ENCODE measurements around the gene F2RL3.
"Not testable (repeated sequence)": the region's sequence is repeated elsewhere in the genome, so short reads cannot be mapped to it uniquely, and the experiment has no call there.

The F2RL3 gene

DNA sequence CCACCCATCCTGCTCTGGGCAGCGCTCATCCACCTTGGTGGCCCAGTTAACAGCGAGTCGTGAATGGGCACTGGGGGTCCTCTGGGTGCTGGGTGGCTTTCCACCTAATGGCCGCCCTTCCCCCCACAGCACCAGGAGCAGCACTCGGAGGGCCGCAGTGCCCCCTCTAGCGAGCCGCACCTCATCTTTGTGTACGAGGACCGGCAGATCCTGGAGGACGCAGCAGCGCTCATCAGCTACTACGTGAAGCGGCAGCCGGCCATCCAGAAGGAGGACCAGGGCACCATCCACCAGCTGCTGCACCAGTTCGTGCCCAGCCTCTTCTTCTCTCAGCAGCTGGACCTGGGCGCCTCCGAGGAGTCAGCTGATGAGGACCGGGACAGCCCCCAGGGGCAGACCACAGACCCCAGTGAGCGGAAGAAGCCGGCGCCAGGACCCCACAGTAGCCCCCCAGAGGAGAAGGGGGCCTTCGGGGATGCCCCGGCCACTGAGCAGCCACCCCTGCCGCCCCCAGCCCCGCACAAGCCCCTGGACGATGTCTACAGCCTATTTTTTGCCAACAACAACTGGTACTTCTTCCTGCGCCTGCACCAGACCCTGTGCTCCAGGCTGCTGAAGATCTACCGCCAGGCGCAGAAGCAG lies 19.3 kb upstream of the F2RL3 start:
- no peaks in the 10 kb centered on the region for H3K27me3 Mint-ChIP-seq
- DNase-seq (no peak), ATAC-seq (no peak)
- H3K9me3 Mint-ChIP-seq: peaks cover 0 to under 1% of the 10 kb centered on the region in 2 donors
- H3K27ac Mint-ChIP-seq: no peak overlapping the region
- peaks cover 10% of the 10 kb centered on the region for H3K4me1 Mint-ChIP-seq
- H3K4me3 Mint-ChIP-seq: no peak overlapping the region

DNA sequence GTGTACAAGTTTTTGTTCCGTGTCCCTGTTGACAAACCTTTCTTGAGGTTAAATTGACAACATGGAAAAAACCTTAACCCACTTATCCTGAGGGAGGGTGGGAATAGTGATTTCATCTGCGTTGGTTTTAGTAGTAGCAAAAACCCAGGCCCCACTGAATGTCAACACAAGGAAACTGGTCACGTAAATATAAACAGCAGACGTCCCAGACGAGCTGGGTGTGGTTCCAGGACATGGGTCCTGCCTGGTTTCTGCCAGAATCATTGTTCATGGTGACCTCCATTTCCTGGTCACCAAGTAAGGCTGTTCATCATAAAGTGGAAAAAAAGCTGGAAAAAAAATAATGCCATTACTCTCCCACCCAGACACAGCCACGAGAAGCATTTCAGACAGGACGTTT lies 16.9 kb upstream of the F2RL3 start:
- DNase-seq: no peak
- peak overlapping the region in 1 of 2 donors; percentile 25 for H3K27ac Mint-ChIP-seq

DNA sequence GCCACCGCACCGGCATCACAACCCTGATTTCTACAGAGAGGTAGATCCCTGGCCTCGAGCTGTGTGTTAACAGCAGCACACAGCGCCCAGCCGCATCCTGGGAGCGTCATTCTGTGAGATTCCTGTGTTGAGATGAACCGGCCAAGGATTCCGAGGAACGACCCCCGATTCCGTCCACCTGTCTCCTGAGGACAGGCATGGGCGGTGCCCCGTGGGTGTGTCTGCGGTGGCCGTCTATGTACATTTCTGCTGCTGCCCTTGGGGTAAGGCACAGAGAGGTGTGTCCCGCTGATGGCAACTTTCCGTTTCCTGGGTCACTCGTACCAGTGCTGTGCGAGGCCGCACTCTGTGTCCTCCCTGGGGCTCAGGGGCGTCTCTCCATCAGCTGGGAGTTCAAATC lies 16.1 kb upstream of the F2RL3 start:
- Mint-ChIP-seq H3K4me1 (peaks cover 35% of the 10 kb centered on the region), H3K27ac (no peak overlapping the region), H3K4me3 (no peak overlapping the region), H3K27me3 (no peaks in the 10 kb centered on the region), H3K9me3 (peaks cover 0 to 7% of the 10 kb centered on the region in 2 donors)
- DNase-seq (no peak), ATAC-seq (no peak)

More for the DNA sequence above, 16.9 kb upstream of the F2RL3 start:
- peaks cover 0 to 7% of the 10 kb centered on the region in 2 donors for H3K9me3 Mint-ChIP-seq
- peaks cover 32% of the 10 kb centered on the region for H3K4me1 Mint-ChIP-seq
- no peaks in the 10 kb centered on the region for H3K27me3 Mint-ChIP-seq
- ATAC-seq: no peak
- H3K4me3 Mint-ChIP-seq: no peak overlapping the region

DNA sequence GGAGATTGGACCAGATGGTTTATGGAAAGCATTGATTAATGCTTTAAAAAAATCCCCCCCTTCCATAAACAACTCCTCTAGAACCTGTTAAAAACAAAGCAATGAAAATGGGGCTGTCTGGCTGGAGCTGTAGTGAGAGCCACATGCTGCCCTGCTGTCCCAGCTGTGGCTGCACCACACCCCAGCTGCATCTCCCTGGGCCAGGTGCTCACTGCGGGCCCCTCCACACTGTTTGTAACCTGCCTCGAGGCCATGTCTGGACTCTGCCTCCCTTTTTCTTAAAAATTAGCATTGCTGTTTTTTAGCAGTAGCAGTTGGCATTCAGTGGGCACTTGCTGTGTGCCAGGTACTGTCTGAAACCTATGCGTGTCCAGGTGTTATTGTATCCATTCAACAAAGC lies 15.2 kb upstream of the F2RL3 start:
- H3K27ac Mint-ChIP-seq: no peak overlapping the region
- no peak for DNase-seq
- no peak overlapping the region for H3K4me3 Mint-ChIP-seq
- no peak for ATAC-seq
- peaks cover 35% of the 10 kb centered on the region for H3K4me1 Mint-ChIP-seq
- peaks cover 0 to 7% of the 10 kb centered on the region in 2 donors for H3K9me3 Mint-ChIP-seq
- no peaks in the 10 kb centered on the region for H3K27me3 Mint-ChIP-seq

DNA sequence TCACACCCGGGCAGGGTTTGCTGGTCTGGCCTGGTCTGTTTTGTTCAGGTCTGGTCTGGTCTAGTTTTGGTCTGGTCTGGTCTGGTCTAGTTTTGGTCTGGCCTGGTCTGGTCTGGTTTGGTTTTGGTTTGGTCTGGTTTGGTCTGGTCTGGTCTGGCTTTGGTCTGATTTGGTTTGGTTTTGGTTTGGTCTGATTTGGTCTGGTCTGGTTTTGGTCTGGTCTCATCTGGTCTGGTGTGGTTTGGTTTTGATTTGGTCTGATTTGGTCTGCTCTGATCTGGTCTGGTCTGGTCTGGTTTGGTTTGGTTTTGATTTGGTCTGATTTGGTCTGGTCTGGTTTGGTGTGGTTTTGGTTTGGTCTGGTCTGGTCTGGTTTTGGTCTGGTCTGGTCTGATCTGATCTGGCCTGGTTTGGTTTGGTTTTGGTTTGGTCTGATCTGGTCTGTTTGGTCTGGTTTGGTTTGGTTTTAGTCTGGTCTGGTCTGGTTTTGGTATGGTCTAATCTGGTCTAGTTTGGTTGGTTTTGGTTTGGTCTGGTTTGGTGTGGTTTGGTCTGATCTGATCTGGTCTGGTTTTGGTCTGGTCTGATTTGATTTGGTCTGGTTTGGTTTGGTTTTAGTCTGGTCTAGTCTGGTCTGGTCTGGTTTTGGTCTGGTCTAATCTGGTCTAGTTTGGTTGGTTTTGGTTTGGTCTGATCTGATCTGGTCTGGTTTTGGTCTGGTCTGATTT lies 14.4 kb upstream of the F2RL3 start:
- H3K9me3 Mint-ChIP-seq: peaks cover 0 to 7% of the 10 kb centered on the region in 2 donors

DNA sequence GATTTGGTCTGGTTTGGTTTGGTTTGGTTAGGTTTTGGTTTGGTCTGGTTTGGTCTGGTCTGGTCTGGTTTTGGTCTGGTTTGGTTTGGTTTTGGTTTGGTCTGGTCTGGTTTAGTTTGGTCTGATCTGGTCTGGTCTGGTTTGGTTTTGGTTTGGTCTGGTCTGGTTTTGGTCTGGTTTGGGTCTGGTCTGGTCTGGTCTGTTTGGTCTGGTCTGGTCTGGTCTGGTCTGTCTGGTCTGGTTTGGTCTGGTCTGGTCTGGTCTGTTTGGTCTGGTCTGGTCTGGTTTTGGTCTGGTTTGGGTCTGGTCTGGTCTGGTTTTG lies 13.9 kb upstream of the F2RL3 start:
- Mint-ChIP-seq H3K27ac (peak overlapping the region in 1 of 2 donors; percentile 82), H3K4me1 (peaks cover 35% of the 10 kb centered on the region)
- H3K9me3 Mint-ChIP-seq, H3K27me3 Mint-ChIP-seq, H3K4me3 Mint-ChIP-seq, ATAC-seq, DNase-seq: not testable (repeated sequence)

More for the DNA sequence above, 14.4 kb upstream of the F2RL3 start:
- peak overlapping the region in 1 of 2 donors; percentile 82 for H3K27ac Mint-ChIP-seq
- peaks cover 35% of the 10 kb centered on the region for H3K4me1 Mint-ChIP-seq
- ATAC-seq: peak; percentile 4
- DNase-seq: no peak
- H3K27me3 Mint-ChIP-seq: no peaks in the 10 kb centered on the region
- H3K4me3 Mint-ChIP-seq: no peak overlapping the region

DNA sequence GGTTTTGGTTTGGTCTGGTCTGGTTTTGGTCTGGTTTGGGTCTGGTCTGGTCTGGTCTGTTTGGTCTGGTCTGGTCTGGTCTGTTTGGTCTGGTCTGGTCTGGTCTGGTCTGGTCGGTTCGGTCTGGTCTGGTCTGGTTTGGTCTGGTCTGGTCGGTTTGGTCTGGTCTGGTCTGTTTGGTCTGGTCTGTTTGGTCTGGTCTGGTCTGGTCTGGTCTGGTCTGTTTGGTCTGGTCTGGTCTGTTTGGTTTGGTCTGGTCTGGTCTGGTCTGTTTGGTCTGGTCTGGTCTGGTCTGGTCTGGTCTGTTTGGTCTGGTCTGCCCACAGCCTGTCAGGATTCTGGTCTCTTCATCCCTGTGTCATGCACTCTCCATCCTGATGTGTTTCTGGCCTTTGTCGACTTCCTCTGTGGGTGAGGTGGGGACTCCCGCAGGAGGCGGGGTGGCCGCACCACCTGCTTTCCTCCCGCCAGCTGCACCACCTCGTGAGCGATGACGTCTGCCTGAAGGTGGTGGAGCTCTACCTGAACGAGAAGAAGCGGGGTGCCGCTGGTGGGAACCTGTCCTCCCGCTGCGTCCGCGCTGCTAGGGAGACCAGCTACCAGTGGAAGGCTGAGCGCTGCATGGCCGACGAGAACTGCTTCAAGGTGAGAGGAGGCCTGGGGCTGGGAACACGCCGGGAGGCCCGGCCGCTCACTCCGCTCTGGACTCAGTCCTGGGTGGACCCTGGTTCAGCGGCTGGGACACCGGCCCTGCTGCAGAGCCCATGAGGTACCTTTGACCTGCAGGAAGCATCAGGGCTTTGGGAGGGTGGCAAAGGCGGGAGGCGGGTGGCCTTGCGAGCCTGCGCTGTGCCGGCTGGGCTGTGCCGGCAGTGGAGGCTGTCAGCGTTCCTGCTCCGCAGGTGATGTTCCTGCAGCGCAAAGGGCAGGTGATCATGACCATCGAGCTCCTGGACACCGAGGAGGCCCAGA lies 12.9 kb upstream of the F2RL3 start:
- Mint-ChIP-seq H3K4me1 (peaks cover 35% of the 10 kb centered on the region), H3K27ac (peak overlapping the region; percentile 85 to 86), H3K27me3 (no peaks in the 10 kb centered on the region), H3K9me3 (peaks cover 6 to 14% of the 10 kb centered on the region in 2 donors), H3K4me3 (peak overlapping the region in 1 of 2 donors; percentile 24)
- ATAC-seq (no peak), DNase-seq (no peak)

DNA sequence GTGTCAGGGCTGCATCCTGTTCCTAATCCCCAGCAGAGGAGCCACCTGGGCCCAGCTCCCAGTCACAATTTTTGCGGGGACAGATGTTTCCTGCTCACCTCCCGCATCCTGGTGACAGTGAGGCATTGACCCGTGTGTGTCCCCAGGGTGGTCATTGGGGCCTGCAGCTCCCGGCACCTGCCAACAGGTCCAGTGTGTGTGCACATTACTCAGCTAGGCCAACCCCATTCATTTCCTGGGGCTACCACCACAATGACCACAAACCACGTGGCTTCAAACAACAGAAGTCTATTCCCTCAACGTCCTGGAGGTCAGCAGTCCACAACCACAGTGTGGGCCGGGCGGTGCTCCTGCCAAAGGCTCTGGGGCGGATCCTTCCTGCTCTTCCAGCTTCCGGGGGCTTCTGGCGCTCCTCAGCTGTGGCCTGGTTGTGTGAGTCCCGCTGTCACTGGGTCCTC lies 11.9 kb upstream of the F2RL3 start:
- ATAC-seq: no peak
- no peaks in the 10 kb centered on the region for H3K27me3 Mint-ChIP-seq
- H3K4me3 Mint-ChIP-seq: no peak overlapping the region
- H3K4me1 Mint-ChIP-seq: peaks cover 35% of the 10 kb centered on the region
- H3K27ac Mint-ChIP-seq: peak overlapping the region in 1 of 2 donors; percentile 20
- peaks cover 12 to 23% of the 10 kb centered on the region in 2 donors for H3K9me3 Mint-ChIP-seq
- no peak for DNase-seq

DNA sequence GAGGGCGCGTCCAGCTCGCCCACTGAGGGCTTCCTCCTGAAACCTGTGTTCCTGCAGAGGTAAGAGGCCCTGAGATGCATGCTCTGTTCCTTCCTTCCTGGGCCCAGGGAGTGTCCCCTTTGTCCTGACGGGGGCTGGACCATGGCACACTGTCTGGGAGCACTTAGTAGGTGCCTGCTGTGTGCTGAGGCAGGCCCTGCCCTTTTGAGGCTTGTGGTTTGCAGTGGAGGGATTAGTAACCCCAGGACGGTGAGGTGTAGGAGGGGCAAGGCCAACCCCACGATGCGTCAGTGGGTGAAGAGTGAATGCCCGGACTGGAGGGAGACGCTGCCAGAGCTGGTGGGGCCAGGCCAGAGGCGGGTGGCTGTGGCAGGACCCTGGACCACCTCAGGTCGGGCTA lies 11.2 kb upstream of the F2RL3 start:
- Mint-ChIP-seq H3K27ac (no peak overlapping the region), H3K27me3 (no peaks in the 10 kb centered on the region), H3K9me3 (peaks cover 19 to 30% of the 10 kb centered on the region in 2 donors), H3K4me1 (peaks cover 35% of the 10 kb centered on the region), H3K4me3 (no peak overlapping the region)
- no peak for DNase-seq
- ATAC-seq: no peak

DNA sequence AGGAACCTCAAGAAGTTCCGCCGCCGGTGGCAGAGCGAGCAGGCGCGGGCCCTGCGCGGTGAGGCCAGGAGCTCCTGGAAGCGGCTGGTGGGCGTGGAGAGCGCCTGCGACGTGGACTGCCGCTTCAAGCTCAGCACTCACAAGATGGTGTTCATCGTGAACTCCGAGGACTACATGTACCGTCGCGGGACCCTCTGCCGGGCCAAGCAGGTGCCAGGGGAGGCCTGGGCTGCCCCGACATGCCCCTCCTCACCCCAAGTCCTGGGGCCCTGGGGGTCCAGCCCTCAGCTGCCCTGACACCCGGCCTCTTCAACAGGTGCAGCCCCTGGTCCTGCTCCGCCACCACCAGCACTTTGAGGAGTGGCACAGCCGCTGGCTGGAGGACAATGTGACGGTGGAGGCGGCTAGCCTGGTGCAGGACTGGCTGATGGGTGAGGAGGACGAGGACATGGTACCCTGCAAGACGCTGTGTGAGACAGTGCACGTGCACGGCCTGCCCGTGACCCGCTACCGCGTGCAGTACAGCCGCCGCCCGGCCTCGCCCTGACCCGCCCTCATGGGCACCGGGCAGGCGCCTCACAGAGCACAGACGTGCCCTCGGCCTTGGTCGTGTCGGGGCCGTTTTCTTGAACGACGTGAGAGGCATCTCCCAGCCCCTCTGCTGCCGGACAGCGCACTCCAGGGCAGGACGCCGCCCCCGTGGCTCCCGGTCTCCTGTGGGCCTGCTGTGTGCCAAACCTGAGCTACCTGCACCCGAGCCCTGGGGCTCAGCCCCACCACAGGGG lies 10.4 kb upstream of the F2RL3 start:
- DNase-seq (no peak), ATAC-seq (no peak)
- no peak overlapping the region for H3K27ac Mint-ChIP-seq
- H3K4me1 Mint-ChIP-seq: peaks cover 35% of the 10 kb centered on the region
- H3K9me3 Mint-ChIP-seq: peaks cover 19 to 37% of the 10 kb centered on the region in 2 donors
- no peaks in the 10 kb centered on the region for H3K27me3 Mint-ChIP-seq
- H3K4me3 Mint-ChIP-seq: no peak overlapping the region

DNA sequence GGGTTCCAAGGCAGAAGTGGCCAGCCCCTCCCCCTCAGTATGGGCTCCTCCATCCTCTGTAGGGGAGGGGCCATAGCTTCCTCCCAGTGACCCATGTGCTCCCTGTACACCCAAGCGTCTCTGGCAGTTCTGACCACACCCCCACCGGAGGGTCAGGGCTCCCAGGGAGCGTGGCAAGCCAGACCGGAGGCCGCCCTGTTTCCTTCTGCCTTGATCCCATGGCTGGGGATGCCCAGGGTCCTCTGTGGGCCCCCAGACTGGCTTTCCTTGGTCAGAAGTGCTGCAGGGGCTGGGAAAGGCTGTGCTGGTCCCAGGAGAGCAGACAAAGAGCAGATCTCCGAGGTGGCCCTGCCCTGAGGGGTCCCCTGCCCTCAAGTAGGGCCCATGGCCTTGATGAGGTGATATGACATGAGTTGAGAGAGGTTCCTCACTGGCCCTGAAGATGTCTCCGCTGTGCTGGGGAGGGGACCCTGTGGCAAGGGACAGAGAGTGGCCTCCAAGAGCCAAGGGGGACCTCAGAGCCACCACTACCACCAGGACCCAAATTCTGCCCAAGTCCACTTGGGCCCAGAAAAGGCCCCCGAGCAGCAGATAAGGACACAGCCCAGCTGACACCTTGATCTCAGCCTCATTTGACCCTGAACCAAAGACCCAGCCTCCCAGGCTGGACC lies 7.8 kb upstream of the F2RL3 start:
- Mint-ChIP-seq H3K4me3 (no peak overlapping the region), H3K4me1 (peaks cover 11% of the 10 kb centered on the region), H3K27me3 (no peaks in the 10 kb centered on the region), H3K9me3 (peaks cover 19 to 31% of the 10 kb centered on the region in 2 donors), H3K27ac (peak overlapping the region in 1 of 2 donors; percentile 13)
- ATAC-seq (no peak), DNase-seq (no peak)

DNA sequence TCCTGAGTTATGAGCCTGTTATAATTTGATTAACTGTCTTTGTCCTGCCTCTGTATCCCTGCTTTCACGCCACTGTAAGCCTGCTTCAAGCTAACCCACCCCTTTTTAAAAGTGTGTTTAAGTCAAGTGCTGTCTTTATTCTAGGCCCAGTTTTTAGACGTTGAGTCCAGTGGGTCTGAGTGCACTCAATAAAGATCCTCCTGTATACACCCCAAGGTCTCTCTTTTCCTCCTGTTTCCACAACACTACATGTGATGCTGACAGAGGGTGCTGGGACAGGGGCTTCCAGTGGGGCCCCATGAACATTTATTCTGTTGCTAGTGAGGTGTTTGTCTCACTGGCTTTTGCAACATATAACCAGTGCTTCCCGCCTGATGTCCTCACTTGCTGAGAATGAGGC lies 6.7 kb upstream of the F2RL3 start:
- ATAC-seq (no peak), DNase-seq (no peak)
- Mint-ChIP-seq H3K27me3 (peaks cover 2% of the 10 kb centered on the region), H3K4me3 (no peak overlapping the region), H3K27ac (no peak overlapping the region), H3K9me3 (peaks cover 19 to 31% of the 10 kb centered on the region in 2 donors), H3K4me1 (peaks cover under 1% of the 10 kb centered on the region)

DNA sequence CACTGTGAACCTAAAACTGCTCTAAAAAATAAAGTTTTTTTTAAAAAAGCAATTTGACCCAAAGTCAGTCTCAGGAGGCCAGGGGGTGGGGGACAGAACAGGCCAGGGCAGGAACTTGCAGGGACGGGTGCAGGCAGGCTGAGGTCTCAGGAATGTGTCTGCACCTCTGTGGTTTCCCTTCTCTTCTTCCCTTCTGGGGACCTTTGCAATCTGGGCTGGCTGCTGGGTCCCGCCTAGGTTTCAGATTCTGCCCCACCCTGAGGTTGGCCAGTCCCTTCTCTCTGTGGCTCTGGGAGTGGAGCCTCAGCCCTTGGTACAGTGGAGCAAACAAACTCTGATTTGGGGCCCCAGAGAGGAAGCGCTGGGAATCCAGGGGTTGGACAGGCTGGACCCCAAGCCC lies 5.3 kb upstream of the F2RL3 start:
- DNase-seq (no peak), ATAC-seq (no peak)
- H3K27me3 Mint-ChIP-seq: peaks cover 13% of the 10 kb centered on the region
- H3K9me3 Mint-ChIP-seq: peaks cover 19 to 31% of the 10 kb centered on the region in 2 donors
- H3K4me1 Mint-ChIP-seq: peaks cover 8% of the 10 kb centered on the region
- no peak overlapping the region for H3K4me3 Mint-ChIP-seq
- H3K27ac Mint-ChIP-seq: no peak overlapping the region

DNA sequence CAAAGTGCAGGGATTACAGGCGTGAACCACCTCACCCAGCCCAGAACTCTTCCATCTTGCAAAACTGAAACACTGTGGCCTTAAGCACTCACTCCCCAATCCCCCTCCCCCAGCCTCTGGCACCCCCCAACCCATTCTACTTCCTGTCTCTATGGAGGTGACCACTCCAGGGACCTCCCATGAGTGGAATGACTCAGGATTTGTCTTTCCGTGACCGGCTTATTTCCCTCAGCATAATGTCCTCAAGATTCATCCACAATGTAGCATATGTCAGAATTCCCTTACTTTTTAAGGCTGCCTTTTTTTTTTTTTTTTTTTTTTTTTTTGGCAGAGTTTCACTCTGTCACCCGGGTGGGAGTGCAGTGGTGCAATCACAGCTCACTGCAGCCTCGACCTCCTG lies 3.6 kb upstream of the F2RL3 start:
- no peak for ATAC-seq
- Mint-ChIP-seq H3K4me1 (peaks cover 20% of the 10 kb centered on the region), H3K27me3 (peaks cover 26% of the 10 kb centered on the region), H3K4me3 (no peak overlapping the region), H3K27ac (no peak overlapping the region), H3K9me3 (peaks cover 18 to 31% of the 10 kb centered on the region in 2 donors)
- DNase-seq: no peak

All from stimulated activated naive CD8-positive, alpha-beta T cell treated with anti-CD3 and anti-CD28 coated beads, Interleukin-15, amount 100 ng/mL, for 72 hours (primary cell).